ENCODE data around the gene TYMP.

DNA sequence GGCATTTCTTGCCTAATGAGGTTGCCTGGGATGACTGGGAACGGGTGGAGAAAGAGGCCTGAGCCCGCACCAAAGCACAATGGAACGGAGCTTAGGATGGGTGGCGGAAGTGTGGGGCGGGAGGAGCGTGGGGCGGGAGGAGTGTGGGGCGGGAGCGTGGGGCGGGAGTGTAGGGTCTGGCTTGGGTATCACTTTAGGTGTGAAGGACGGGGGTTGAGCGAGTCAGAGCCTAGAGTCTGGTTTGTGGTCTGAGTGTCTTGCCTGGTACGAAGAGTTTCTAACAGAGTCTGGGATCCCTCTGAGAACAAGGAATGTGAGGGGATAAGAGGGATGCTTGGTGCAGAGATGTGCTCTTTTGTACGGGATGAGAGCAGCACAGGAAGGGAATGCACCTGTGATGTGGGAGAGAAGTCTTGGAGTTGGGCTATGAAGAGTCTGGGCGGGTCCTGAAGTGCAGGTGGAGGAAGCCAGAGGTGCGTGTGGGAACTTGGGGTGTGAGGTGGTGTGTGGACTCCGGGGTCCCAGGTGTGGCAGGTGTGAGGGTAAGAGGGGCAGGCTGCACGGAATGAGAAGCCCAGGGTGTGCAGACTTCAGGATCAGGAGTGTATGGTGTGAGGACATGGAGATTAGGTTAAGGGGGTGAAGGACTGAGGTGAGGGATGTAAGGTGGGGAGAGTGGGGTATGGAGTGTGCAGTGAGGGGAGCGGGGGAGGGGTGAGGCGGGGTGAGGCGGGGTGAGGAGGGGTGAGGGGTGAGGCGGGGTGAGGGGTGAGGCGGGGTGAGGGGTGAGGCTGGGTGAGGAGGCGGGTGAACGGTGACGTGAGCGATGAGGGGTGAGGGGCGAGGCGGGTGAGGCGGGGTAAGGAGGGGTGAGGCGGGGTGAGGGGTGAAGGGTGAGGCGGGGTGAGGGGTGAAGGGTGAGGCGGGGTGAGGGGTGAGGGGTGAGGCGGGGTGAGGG is 31.9 kb upstream of the TYMP start:
- TF ChIP-seq, protein P1, sequence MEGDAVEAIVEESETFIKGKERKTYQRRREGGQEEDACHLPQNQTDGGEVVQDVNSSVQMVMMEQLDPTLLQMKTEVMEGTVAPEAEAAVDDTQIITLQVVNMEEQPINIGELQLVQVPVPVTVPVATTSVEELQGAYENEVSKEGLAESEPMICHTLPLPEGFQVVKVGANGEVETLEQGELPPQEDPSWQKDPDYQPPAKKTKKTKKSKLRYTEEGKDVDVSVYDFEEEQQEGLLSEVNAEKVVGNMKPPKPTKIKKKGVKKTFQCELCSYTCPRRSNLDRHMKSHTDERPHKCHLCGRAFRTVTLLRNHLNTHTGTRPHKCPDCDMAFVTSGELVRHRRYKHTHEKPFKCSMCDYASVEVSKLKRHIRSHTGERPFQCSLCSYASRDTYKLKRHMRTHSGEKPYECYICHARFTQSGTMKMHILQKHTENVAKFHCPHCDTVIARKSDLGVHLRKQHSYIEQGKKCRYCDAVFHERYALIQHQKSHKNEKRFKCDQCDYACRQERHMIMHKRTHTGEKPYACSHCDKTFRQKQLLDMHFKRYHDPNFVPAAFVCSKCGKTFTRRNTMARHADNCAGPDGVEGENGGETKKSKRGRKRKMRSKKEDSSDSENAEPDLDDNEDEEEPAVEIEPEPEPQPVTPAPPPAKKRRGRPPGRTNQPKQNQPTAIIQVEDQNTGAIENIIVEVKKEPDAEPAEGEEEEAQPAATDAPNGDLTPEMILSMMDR (IDR thresholded peaks at IDR 0.05): no peak
- TF ChIP-seq MXI1 (IDR thresholded peaks at IDR 0.05; ENCODE audit: low read depth, low read length) (no peak), ELF1 (IDR thresholded peaks at IDR 0.05) (no peak), TAF1 (IDR thresholded peaks at IDR 0.05; ENCODE audit: borderline replicate concordance, low read depth, low read length) (no peak), FOSL2 (IDR thresholded peaks at IDR 0.05; ENCODE audit: borderline replicate concordance, low read depth) (no peak), TCF12 (IDR thresholded peaks at IDR 0.05) (no peak), GABPA (IDR thresholded peaks at IDR 0.05; ENCODE audit: low read depth) (no peak), YY1 (IDR thresholded peaks at IDR 0.05; ENCODE audit: low read depth) (no peak), TEAD4 (IDR thresholded peaks at IDR 0.05; ENCODE audit: borderline replicate concordance, insufficient read depth) (no peak), RAD21 (IDR thresholded peaks at IDR 0.05; ENCODE audit: low read length) (no peak)
- TF ChIP-seq, protein P2, sequence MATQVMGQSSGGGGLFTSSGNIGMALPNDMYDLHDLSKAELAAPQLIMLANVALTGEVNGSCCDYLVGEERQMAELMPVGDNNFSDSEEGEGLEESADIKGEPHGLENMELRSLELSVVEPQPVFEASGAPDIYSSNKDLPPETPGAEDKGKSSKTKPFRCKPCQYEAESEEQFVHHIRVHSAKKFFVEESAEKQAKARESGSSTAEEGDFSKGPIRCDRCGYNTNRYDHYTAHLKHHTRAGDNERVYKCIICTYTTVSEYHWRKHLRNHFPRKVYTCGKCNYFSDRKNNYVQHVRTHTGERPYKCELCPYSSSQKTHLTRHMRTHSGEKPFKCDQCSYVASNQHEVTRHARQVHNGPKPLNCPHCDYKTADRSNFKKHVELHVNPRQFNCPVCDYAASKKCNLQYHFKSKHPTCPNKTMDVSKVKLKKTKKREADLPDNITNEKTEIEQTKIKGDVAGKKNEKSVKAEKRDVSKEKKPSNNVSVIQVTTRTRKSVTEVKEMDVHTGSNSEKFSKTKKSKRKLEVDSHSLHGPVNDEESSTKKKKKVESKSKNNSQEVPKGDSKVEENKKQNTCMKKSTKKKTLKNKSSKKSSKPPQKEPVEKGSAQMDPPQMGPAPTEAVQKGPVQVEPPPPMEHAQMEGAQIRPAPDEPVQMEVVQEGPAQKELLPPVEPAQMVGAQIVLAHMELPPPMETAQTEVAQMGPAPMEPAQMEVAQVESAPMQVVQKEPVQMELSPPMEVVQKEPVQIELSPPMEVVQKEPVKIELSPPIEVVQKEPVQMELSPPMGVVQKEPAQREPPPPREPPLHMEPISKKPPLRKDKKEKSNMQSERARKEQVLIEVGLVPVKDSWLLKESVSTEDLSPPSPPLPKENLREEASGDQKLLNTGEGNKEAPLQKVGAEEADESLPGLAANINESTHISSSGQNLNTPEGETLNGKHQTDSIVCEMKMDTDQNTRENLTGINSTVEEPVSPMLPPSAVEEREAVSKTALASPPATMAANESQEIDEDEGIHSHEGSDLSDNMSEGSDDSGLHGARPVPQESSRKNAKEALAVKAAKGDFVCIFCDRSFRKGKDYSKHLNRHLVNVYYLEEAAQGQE (IDR thresholded peaks at IDR 0.05; ENCODE audit: low read depth, low read length): no peak

Data from SK-N-SH (cell line).